DND-41 (cell line): ENCODE data around the gene PROSER2.

Experiments used
- EZH2 ChIP-seq: IDR thresholded peaks from 3 replicates; pipeline ENCODE4 v1.6.1; 2012; ENCODE audit warnings: borderline replicate concordance, low read depth, mild to moderate bottlenecking, moderate library complexity, low read length, inconsistent platforms; ENCODE audit not compliant: severe bottlenecking
- TF ChIP-seq, protein P1 (sequence below): IDR thresholded peaks from 2 replicates; pipeline ENCODE4 v1.5.1; 2012; ENCODE audit warnings: borderline replicate concordance, low read length, moderate library complexity, mild to moderate bottlenecking; ENCODE audit not compliant: poor library complexity, severe bottlenecking; ENCODE audit errors: extremely low read depth

- TF ChIP-seq EZH2, result no peak
- TF ChIP-seq, protein P1, sequence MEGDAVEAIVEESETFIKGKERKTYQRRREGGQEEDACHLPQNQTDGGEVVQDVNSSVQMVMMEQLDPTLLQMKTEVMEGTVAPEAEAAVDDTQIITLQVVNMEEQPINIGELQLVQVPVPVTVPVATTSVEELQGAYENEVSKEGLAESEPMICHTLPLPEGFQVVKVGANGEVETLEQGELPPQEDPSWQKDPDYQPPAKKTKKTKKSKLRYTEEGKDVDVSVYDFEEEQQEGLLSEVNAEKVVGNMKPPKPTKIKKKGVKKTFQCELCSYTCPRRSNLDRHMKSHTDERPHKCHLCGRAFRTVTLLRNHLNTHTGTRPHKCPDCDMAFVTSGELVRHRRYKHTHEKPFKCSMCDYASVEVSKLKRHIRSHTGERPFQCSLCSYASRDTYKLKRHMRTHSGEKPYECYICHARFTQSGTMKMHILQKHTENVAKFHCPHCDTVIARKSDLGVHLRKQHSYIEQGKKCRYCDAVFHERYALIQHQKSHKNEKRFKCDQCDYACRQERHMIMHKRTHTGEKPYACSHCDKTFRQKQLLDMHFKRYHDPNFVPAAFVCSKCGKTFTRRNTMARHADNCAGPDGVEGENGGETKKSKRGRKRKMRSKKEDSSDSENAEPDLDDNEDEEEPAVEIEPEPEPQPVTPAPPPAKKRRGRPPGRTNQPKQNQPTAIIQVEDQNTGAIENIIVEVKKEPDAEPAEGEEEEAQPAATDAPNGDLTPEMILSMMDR, result no peak
Measured at GRCh38 chr10:11810313-11810766, 12.8 kb upstream of the PROSER2 start.
